Mesenteric fat pad (tissue), 1 donor: ENCODE data around the gene SHQ1. TPM values are rescaled to one million over a fixed set of nuclear protein-coding genes. Genes with fewer than 3 reads are reported as not detected.
"Not testable (repeated sequence)": the region's sequence is repeated elsewhere in the genome, so short reads cannot be mapped to it uniquely, and the experiment has no call there.

Source experiments
- DNase-seq: peaks from one replicate; pipeline ENCODE4 v3.0.0-alpha.2; 2020; ENCODE audit warnings: low spot score
- total RNA-seq: library from RNA; stranded (reverse); fragmentation: NEBNext Ultra II Directional; extraction: Animal tissue kit (Norgen Biotek cat#: 25700); gene quantifications from one replicate; pipeline ENCODE4 v1.2.1, GENCODE V29; 2021
- donor health status: DM: yes; HTN: yes; CAD: no.

SHQ1 gene
- total RNA-seq, 1 donor from 2014 or later = 16.9 TPM

DNA sequence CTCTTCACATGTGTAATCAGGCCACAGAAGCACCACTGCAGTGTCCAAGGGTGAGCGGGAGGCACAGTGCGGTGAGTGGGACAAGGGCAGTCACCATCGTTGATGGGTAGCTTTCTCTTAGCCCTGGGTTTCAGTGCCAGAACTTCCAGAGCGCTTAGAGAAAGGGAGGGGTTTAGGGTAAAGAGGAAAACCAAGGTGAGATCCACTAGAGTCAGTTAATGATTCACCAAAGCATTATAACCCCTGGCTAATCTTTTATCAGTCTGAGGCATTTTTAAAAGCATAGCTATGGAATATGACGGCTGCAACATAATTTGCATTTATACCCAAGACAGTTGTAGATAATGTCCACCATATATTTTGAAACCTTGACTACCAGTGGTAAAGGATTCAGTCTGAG is 94.8 kb downstream of the SHQ1 start:
- DNase-seq = no peak

DNA sequence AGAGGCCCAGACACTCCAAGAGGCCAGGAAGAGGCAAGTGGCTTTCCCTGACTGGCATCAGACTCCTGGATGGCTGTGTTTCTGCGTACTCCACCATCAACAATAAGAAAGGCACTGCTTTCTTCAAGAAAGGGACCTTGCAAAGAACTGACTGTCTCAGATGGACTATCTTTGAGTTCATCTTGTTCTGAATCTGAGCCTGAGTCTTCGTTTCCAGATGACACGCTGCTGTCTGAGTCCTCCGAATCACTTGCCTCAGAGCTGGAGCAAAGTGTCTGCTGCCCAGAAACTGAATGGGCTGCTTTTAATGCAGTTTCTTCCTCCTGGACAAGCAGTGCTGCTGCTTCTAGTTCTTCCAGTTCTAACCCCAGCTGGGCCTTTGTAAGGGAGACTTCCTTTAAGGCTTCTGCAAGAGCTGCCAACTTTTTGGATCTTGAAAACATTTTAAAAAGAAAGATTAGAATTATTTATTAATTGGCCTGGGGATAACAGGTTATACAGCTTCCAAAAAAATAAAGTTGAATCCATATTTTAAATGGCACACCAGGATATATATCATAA is 97.8 kb downstream of the SHQ1 start:
- no peak for DNase-seq

DNA sequence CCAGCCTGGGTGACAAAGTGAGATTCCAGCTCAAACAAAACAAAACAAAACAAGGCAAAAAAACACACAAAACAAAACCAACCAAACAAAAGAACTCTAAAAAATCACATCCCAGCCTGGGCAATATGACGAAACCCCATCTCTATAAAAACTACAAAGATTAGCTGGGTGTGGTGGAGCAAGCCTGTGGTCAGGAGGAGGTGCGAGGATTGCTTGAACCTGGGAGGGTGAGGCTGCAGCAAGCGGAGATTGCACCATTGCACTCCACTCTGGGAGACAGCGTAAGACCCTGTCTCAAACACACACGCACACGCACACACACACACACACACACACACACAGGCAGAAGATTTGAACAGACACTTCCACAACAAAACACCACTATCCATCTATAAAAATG is 99.6 kb downstream of the SHQ1 start:
- DNase-seq = no peak

DNA sequence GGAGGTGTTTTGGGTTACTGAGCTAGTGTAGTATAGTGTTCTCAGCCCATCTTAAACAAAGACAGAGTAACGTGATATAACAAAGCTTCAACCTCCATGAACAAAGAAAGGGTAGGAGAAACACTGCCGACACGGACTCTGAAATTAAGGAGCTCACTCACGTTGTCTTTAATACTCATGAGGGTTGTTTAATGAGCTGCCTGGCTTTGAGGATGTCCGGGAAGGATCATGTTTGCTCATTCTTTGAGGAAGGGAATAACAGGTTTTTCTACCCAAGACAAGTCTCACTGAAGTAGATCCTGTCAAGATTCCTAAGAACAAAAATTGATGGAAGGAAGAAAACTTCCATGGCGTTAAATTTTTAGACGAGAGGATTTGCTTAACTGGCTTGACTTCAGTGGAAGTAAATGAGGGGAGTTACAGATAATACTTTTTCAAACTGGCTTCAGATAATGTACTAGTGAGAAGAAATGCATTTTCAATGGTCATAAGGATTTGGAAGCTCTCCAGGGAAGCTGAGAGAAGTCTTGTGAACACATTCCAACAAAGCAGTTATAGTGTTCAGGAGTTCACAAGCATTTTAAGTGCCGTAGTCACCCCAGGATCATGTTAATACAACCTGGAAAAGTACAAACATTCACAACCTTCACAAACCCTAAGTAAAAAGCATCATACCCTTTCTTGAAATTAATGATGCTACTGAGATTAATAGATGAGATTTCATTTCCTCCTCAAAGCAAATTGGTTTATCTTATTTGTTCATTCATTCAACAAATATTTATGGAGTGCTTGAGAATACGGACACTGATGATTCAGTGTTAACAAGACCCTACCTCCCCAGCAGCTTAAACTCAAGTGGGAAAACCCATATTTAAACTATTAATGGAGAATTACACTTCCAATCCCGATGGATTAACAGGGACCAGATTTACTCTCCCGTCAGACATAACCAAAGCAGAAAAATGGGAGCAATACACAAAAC is 101.5 kb downstream of the SHQ1 start:
- DNase-seq = no peak

DNA sequence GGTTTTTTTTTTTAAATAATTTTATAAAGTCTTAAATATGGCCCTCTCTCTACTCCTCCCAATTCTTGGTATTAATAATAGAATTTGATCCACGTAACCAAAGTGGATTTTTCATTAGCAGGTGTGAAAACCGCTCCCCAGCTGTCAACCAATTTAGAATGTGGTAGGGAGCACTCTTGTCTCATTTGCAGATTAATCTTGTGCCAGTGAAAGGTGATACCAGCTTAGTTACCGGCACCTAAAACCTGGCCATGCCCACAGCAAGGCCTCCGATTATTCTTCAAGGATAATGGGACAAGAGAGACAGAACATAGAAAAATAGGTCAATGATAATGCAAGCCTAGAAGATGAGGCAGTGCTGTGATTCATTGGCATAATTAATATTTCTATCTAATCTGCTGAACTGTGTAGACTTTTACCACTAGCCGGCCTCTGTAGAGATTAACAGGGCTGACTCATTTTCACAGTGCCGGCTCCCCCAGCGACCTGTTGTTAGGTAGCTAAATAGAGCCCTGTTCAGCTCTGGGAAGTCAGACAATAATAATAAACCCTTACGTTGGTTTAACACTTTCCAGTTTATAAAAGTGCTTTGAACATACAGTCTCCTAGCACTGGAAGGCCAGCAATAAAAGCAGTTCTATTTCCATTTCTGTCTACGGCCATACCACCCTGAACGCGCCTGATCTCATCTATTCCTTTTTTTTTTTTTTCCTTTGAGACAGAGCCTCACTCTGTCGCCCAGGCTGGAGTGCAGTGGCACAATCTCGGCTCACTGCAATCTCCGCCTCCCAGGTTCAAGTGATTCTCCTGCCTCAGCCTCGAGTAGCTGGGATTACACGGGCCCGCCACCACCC is 102.9 kb downstream of the SHQ1 start:
- no peak for DNase-seq

DNA sequence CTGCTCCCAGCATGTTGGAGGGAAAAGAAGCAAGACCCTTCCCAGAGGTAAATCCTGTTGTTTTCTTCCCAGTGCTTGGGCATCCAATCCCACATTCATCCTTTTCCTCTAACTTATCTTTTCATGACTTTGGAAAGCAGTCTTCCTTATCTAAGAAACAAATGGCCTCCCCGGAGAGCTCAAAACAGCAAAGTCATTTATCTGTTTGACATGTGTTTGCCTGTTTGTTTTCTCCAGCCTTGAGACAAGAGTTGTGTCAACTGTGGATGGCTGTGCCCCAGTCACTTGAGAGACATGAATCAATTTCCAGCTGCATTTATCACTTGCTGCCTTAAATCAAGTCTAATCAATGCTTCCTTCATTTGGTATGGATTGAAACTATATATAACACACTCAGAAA is 103.9 kb downstream of the SHQ1 start:
- DNase-seq = no peak

DNA sequence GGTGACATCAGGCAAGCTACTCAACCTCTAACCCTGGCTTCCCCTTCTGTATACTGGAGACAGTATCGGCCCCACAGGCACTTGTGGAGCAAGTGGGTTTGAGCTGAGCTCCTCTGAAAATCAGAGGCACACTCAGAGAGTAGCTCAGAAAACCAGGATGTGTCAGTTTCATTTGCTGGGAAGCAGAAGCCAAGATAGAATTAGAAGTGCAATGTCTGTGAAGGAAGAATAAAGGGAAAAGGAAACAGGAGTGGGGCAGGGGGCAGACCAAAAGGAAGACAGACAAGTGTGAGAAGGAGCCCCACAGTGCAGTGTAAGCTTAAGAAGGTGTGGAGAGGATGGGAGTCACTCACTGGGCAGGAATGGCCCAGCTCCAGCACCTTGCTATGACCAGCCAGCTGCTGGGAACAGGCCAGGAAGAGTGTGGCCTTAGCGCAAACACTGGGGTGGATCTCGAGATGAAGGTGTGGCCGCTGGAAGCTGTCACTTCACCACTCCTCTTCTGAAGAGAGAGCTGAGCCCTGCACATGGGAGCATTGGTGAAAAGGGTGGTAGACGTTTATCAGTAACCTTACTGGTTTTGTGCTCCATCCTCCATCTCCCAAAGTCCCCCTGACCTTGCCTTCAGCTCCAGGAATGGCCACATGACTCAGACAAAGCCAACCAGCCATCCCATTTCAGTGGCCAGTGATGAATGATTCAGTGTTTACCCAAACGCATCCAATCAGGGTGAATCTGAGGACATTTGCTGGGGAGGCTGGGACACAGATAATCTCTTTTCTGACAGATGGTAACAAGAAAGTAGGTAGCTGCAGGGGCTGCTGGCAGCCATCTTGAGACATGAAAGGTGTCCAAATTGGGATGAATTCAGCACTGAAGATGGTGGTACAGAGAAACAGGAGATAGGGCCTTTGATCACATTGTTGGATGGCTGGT is 108.4 kb downstream of the SHQ1 start:
- no peak for DNase-seq

DNA sequence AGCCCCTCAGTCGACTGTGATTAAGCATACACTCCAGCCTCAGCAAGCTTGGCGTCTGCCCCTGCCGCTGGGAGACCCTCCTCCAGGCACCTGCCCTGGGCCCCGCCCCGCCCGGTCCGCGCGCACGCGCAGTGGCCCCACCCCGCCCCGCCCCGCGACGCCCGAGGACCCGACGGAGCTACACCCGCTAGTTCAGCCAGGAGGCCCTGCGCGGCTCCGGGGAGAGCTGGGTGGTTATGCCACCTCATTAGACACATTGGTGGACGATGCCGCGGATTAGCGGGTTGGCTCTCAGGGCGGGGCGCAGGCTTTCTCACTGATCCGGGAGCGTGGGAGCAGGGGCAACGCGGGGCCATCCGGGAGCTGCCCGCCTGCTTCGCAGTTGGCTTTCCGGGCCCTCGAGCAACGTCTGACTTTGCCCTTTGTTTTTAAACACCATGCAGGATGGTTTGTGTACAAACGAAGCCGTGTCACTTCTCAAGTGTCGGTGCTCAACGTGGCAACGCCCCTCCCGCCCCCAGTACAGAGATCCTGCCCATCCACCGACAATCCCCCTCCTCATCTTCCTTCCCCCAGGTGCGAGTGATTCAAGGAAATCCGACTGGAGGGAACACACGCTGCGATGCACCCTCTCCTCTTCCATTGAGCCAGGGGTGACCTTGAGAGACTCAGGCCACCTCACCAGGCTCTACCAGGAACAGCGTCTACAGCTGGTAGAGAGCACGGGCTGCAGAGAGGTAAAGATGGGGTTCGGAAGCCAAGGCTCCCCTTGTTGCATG is 109.3 kb downstream of the SHQ1 start:
- no peak for DNase-seq

DNA sequence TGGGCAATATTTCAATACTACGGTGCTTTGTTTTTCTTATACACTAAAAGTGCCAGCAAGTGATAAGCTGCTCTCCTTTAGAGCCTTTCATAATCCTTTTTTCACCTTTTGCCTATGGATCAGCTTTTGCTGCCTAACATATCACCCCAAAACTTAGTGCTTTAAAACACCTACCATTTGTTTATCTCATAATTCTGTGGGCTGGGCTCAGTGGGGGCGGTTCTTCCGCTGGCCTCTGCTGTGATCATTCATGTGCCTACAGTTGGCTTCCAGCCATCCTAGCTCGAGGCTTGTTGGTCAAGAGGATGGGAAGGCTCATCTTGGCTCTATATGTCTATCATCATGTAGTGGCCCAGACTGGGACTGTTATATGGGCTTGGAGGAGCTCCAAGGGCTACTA is 113.2 kb downstream of the SHQ1 start:
- DNase-seq = not testable (repeated sequence)

DNA sequence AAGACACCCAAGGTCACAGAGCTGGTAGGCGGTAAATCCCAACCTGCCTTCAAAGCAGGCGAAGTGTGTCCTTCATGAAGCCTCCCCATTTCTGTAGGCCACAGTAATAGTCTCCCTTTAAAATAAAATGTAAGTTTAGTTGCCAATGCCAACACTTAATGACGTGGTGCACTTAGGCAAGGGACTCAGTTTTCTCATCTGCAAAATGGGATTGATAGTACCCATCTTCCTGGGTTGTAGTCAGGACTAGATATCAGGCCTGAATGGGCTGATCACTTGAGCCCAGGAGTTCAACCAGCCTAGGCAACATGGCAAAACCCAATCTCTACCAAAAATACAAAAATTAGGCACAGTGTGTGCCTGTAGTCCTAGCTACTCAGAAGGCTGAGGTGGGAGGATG is 114.6 kb downstream of the SHQ1 start:
- no peak for DNase-seq

DNA sequence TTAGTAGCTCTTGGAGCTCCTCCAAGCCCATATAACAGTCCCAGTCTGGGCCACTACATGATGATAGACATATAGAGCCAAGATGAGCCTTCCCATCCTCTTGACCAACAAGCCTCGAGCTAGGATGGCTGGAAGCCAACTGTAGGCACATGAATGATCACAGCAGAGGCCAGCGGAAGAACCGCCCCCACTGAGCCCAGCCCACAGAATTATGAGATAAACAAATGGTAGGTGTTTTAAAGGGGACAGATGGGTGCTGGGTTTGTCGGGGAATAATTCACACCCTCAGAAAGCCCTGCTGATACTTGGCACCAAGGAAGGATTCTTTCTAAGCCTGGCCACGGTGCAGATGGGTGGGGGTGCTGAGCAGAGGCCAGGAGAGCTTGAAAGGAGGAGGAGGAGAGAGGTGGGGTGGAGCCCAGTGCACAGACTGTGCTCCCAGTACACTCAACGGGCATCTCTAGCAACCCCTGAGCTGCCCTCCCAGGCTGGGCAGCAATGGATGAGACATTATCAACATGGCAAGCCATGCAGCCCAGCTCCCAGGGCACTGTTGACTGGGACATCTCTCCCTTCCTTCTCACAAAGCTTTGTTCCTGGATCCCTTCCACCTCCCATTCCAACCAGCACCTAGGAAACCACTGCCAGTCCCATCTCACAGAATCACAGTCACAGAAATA is 115.4 kb downstream of the SHQ1 start:
- not testable (repeated sequence) for DNase-seq

DNA sequence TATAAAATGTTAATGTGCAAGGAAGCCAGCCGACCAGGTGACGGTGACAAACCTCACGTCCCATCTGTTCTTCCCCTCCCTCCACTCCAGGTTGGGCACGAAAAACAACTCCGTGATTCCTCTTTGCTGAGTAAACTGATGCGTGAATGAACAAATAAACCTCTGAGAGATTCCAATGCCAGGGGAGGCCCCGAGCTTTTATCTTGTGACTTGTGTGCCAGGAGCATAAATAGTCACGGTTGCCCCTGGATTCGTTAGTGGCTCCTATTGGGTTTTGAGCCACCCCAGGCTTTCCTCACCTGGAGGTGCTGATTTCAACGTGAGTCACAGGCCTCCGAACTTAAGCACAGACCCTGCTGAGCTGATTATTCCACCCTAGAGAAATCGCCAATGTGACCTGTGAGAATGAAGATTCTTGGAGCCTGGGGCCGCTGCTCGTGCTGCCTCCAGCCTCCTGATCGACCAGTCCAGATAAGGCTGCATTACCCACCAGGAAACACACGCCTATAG is 119.2 kb downstream of the SHQ1 start:
- DNase-seq = no peak

DNA sequence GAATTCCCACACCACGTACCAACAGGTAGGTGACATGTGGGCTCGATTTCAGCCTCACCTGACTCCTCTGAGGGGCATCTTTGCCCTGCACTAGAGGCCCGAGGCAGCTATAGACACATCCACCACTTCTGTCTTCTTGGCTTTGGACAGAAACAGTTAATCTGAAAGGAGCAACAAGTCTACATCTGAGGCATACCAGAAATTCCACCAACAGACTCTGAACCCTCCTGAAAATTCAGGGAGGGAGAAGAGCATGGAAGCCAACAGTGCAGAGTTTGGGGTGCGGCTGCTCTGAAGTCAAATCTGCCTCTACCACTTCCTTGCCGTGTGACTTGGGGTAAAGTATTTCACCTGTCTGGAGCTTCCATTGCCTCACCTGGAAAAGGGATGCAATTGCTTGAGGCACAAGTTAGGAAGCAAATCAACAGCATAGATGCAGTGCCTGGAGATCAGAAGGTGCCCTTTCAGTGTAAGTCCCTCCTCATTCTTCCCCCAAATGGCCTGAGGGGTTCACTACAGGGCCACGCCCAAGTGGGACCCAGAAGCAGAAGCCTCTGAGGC is 119.8 kb downstream of the SHQ1 start:
- DNase-seq = no peak

DNA sequence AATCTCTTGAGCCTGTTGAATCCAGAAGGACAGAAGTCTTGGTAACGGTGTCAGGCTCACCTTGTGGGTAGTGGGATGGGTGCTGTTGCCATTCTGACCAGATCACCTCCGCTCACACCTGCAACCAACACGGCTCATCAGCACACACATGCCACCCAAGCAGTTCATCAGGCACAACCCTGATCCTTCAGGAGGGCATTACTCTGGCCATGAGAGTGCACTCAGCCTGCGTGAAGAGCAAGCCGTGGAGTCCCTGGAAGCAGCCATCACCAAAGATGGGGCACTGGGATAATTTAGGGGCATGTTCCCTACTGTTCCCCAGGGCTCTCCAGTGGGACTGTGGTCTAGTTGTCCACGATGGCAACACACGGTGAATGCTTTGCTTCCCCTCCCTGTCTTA is 120.5 kb downstream of the SHQ1 start:
- peak; percentile 45 for DNase-seq

DNA sequence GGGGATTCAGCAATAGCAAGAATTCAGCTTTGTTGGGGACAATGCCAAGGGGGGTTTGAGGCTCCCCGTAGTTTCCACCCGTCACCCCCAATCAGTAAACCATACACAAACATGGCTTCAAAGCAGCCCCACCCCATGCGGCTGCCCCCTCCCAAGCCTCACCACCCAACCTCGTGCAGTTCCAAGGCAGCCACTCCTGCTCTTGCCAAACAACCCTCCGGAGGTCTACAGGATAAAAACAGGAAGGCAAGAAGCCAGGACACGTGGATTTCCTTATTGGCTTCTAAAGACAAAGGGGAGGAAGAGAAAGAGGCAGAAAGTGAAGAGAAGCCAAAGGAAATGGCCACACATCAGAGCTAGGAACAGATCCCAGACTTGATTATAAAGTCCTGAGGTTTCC is 121.1 kb downstream of the SHQ1 start:
- peak; percentile 41 for DNase-seq

DNA sequence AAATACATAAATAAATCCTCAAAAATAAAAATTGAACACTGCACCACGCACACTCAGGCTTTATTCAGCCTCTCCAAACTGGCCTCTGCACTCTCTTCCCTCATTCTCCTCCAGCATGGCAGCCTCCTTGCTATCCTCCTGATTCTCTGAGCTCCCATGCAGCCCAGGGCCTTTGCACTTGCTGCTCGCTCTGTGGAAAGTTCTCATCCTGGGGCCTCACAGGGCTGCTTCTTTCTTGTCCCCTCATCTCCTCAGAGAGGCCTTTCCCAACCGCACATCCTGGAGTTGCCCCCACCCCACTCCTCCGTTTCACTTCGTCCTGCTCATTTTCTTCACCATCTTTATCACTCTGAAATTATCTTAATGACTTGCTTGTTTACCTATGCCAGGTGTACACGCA is 123.0 kb downstream of the SHQ1 start:
- DNase-seq = no peak

DNA sequence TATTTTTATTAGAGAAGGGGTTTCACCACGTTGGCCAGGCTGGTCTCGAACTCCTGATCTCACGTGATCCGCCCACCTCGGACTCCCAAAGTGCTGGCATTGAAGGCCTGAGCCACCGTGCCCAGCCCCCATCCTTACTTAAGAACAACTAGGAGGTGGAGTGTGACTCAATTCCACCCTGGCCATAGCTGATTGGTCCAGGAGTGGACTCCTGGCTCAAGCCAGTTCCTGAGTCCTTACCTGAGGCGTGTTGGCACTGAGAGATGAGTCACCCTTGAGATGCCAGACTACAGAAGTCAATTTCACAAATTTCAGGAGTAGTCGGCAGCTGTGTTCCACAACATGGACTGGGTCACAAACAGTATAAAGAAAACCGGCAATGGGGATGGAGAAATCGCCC is 124.2 kb downstream of the SHQ1 start:
- peak; percentile 55 for DNase-seq

DNA sequence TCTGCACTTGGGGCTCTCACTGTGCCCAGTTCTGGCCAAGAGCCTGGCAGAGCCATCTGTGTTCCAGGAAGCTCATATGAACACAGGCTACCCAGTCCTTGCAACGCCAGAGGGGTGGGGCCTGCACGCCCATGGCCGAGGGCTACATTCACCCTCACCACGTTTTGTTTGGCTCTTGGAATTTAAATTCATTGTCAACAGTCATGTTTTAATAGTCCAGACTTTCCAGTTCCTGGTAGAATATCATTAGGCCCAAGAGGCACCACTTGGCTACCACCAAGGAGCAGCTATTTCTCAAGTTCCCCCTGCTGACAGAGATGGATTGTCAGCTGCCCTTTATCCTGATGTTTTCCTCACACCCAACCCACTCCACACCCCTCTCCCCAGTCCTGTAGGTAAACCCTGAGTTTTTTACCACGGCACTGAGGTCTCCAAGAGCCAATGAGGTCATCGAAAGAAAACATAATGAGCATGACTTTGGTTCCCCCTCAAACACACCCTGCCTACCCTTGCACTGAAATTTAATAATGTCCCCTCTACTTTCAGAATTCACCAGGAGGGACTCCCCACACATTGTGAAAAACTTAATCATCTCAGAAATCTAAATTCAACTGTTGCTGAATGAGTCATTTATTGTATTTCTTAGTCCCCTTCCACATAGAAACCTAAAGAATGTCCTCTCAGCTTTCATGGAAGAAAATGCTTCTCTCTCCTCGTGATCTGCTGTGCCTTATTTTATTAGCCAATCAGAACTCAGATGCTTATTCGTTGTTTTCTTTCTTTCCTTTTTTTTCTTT is 125.1 kb downstream of the SHQ1 start:
- peak; percentile 11 for DNase-seq
